NCI-H1105 treated with DMSO at 0.1 percent for 48 hours (cell line): ENCODE results near the gene WBP2NL.
A peak's percentile ranks its signal among the peaks of the same experiment; 100 is the strongest.
"Not testable (repeated sequence)": the region's sequence is repeated elsewhere in the genome, so short reads cannot be mapped to it uniquely, and the experiment has no call there.

Experiments used
- DNase-seq: peaks from one replicate; lab custom pipeline; 2025; lab: John Stamatoyannopoulos, UW

WBP2NL gene

DNA sequence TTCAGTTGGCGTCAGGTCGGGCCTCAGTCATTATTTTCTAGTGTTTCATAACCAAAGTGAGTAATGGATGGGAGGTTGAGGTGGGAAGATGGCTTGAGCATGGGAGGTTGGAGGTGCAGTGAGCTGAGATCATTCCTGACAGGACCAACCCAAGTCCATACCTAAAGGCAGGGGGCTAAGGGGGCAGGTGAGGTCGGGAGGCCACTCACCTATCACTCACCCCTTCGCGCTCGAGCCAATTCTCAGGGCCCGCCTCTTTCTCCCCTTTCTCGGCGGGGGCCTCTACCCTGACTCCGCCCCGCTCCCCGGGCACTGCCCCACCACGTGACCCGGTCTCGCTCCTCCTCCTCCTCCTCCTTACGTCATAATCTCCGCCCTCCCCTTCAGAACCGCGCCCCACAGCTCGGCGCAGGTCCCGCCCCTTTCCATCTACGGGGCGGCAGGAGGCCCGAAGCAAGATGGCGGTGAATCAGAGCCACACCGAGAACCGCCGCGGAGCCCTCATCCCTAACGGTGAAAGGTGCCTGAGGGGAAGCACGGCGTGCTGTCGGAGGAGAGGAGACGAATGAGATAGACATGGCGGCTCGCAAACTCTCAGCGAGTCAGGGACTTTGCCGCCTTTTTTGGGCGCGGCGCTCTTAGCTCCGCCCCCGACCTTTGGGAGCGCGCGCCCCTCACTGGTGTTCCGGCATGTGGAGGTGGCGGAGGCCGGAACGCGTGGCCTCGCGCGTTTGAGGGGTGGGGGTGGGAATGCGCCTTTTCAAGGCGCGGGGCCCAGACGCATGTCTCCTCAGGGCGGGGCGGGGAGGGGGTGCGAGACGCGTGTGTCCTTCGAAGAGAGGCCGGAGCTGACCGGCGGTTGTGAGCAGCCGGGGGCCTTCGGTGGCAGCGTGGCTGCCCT lies at the start of gene WBP2NL:
Gene WBP2NL, plus strand, starts transcription at position 428 of the 901 bp plus-strand sequence. Its CDS starts 31 bp downstream, at position 459.
- DNase-seq: peak; percentile 14

- DNase-seq: not testable (repeated sequence)
These were observed 49.7 kb upstream of the WBP2NL start for GRCh38 chr22:41948928-41949296.

GRCh38 chr22:41949297-41949965 lies 49.2 kb upstream of the WBP2NL start:
- no peak for DNase-seq

GRCh38 chr22:41951898-41952474 lies 46.6 kb upstream of the WBP2NL start, which contains the start of gene SMIM45:
TSS of gene SMIM45 (plus strand) at chr22:41952150.
- DNase-seq: no peak

- no peak for DNase-seq
These were observed 45.9 kb upstream of the WBP2NL start for GRCh38 chr22:41952713-41953112.

- no peak for DNase-seq
These were observed 40.5 kb upstream of the WBP2NL start for GRCh38 chr22:41957941-41958556.

GRCh38 chr22:41963453-41964111 lies 35.0 kb upstream of the WBP2NL start:
- no peak for DNase-seq

- no peak for DNase-seq
These were observed 34.5 kb upstream of the WBP2NL start for GRCh38 chr22:41964112-41964491.

- DNase-seq: no peak
These were observed 32.4 kb upstream of the WBP2NL start for GRCh38 chr22:41966225-41966606.

- peak; percentile 5 for DNase-seq
These were observed 31.9 kb upstream of the WBP2NL start for GRCh38 chr22:41966607-41967240.

GRCh38 chr22:41968601-41969000 lies 30.0 kb upstream of the WBP2NL start:
- peak; percentile 27 for DNase-seq

GRCh38 chr22:41969110-41969646 lies 29.4 kb upstream of the WBP2NL start, which contains the start of gene SEPTIN3:
TSS of gene SEPTIN3 (plus strand) at chr22:41969443. CDS start at chr22:41971493, 2,050 bp downstream.
- no peak for DNase-seq

GRCh38 chr22:41970601-41971000 lies 28.0 kb upstream of the WBP2NL start:
- no peak for DNase-seq

DNA sequence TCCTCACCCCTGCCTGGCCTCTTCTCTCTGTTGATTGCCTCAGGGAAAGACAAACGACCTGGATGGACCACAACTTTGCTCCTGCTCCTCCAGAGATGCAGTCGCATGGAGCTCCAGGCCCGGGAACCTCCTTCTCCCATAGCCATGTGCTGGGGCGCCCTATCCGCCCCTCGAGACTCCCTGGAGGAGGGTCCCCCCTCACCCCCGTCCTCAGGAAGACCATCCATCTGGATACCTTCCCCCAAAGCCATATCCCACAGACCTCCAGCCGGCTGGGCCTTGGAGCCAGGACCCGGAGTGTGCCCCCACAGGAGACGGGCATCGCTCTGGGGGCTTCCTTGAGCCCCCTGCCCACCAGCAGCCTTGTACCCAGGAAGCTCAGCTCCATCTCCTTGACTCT lies 27.2 kb upstream of the WBP2NL start:
- DNase-seq: no peak

DNA sequence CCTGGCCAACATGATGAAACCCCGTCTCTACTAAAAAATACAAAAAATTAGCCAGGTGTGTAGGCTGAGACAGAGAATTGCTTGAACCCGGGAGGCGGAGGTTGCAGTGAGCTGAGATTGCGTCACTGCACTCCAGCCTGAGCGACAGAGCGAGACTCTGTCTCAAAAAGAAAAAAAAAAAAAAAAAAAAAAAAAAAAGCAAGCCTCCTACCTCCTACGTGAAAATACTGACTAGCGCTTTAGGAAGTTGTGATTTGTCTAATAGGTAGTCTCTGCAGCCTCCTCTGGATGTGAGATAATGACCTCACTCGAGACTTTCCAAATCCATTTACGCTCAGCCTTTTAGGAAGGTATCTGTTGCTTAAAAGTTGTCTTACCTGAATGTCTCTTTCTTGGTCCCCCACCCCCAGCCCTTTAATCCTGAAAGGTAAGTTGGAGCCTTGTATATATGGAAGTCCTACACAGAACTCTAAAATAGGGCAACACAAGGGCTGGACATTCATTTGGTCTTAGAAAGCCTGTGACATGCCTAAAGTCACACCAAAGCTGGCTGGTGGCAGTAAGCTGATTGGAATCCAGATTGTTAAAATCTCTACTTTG lies 23.8 kb upstream of the WBP2NL start:
- no peak for DNase-seq

DNA sequence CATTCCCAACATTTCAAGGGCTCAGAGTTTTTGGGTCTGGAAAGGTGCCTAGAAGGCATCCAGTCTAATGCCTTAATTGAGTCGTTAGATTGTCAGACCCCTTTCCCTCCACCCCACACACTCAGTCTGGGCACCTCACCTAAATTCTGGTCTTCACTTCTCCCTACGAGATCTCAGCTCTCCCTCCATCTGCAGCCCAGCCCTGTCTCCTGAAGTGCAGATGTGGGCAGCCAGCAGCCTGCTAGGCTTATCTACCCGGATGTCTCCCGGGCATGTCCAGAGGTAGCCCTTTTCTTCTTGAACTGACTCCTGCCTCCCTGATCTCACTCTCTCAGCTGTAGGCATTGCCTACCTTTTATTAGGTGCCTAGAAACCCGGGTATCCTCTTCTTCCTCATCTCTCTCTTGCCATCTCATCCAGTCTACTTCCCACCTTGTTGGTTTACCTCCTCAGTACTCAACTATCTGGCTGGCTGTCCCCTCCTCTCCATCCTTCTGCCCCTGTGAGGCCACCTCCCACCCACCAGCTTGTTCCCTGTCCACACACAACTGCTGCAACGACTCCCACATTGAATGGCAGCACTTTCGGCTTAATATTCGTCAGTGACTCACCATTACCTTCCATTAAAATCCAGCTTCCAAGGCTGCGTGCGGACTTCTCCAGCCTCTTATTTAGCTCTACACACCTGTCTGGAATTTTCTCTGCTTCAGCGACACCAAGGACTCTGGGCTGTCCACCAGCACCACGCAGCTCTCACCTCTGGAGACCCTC lies 23.1 kb upstream of the WBP2NL start:
- DNase-seq: no peak

DNA sequence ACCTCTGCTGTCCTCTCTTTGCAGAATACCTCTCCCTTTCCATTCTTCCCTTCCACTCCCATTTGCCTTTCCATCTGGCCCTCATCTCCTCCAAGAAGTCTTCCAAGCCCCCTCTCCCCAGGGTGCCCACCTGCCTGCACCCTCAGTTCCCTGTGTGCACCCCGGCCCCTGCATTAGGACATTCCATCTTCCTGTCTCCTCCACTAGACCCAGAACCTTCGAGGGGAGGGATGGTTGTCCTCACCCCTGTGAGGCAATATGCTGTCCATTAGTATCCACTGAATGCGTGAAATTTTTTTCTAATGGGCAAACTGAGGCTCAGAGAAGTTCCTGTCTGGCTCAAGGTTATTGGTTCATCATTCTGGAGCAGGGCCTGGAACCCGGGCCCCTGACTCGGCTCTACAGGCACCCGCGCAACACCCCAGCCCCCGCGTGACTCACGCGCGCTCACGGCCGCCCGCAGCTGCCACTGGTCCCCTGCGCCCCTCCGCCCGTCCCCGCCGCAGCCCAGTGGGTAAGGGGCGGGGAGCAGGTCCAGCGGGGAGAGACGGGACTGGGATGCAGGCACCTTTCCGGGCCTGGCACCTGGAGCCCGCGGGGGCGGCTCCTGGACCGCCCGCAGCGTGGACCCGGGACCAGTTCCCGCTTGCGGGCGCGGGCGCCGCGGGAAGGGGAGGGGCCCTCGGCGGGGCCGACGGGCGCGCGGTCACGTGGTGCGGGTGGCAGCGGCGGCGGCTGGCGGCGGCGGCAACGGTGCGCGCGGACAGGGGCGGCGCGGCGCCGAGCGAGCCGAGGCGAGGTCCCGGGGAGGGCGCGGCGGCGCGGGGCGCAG lies 22.3 kb upstream of the WBP2NL start:
- peak; percentile 35 for DNase-seq

- DNase-seq: peak; percentile 52
These were observed 21.5 kb upstream of the WBP2NL start for GRCh38 chr22:41976961-41977566.
